Stimulated activated CD8-positive, alpha-beta memory T cell treated with anti-CD3 and anti-CD28 coated beads, Interleukin-12 subunit alpha, Interleukin-12 subunit beta, amount 100 ng/mL, for 24 hours (primary cell): Measurements from ENCODE around the gene NUP43.
"Not testable (repeated sequence)": the region's sequence is repeated elsewhere in the genome, so short reads cannot be mapped to it uniquely, and the experiment has no call there.

ENCODE experiments used
- DNase-seq: peaks from one replicate; pipeline ENCODE4 v3.0.0-alpha.2; 2020; ENCODE audit errors: extremely low read depth

The NUP43 gene

DNA sequence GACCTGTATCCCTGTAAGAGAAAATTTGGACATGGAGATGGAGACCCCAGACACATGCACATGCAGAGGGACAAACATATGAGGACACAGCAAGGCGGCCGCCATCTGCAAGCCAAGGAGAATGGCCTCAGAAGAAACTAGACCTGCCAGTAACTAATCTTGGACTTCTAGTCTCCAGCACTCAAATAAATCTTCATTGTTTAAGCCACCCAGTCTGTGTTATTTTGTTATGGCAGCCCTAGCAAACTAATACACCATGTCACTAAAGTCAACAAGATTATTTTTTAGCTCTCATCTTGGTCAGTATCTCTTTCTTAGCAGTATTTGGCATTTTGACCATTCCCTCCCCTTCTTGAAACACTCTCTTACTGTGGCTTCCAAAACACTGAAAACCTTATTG, 55.1 kb downstream of the NUP43 start:
- no peak for DNase-seq

DNA sequence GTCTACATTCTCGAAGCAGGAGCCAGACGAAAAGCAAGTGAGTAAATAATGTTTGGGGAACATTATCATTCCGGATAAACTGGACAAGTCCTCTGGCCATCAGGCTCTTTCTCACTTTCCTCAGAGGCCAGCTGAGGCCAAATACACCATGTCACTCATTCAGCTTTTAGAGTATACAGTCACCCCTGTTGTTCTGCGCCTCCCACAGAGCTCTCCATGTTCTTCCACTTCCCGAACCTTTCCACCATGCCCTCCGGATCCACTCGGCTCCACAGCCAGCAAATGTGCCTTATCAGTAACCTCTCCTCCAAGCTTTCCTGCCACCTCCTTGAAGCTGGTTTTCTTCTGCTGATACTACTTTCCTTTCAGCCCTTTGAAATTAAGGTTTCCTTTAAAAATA, 60.1 kb downstream of the NUP43 start:
- DNase-seq = no peak

DNA sequence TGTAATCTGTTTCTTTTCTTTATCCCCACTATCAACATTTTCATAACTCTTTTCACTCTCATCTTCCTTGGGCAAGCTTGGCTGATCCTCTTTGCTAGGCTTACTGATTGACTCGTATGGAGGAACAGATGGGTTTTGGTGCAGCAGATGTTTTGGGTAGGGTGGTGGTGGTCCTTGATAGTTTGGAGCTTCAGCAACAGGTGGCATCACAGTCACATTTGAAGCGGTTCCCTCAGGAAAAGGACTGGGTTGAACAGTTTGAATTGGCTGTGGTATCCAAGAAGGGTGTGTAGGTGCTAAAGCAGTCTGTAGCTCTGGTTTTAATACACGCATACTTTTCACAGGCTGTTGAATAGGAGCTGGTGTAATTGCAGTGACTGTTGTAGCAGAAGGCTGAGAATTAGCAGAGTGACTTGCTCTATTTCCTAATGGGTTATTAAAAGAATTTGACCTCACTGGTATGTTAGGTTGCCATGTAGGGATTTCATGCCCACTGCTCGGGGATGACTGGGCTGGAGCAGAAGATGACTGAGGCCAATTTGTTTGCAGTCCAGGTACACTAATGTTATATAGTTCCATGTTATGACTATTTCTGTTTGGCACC, 63.0 kb downstream of the NUP43 start:
- no peak for DNase-seq

DNA sequence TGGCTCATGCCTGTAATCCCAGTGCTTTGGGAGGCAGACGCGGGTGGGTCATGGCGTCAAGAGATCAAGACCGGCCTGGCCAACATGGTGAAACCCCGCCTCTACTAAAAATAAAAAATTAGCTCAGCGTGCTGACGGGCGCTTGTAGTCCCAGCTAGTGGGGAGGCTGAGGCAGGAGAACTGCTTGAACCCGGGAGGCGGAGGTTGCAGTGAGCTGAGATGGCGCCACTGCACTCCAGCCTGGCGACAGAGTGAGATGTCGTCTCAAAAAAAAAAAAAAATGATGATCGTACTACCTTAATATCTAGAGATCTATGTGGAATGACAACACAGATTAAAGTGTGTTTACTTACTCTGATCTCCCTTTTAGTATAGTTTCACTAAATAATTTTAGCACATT, 64.5 kb downstream of the NUP43 start:
- DNase-seq = not testable (repeated sequence)

DNA sequence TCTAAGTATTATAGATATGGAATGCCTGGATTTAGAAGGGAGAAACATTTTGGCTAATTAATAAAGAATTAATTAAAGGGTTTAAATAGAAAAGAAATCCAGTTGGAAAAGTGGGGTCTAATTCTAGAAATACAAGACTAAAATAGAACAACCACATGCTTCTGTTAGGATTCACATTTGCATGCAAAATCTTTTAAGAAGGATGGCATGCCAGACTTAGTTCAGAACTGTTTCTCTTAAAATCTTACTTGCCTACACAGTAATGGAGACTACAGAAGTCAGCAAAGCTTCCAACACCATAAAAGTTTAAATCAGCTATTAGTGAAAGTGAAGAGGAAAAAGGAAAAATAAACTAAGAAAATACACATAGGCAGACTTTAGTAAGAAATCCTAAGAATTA, 65.1 kb downstream of the NUP43 start:
- no peak for DNase-seq

DNA sequence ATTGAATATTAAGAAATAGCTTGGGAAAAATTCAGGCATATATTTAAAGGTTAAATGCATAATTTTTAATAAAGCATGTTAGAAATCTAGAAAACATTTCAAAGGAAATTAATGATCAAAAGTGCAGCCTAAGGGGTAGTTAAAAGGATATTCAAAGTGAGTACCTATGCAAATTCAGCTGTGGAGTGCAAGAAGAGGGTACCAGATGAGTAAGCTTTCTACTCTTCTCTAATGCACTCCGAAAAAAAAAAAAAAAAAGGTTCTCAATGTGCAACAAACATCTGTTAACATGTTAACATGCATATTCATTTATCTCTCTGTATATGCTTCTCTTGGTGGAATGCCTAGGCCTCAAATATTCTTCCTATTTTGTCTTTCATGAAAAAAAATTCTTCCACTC, 65.8 kb downstream of the NUP43 start:
- DNase-seq = no peak
